Fibroblast of the aortic adventitia (primary cell): ENCODE measurements around the gene SH3RF3. TPM values are rescaled to one million over a fixed set of nuclear protein-coding genes. Genes with fewer than 3 reads are reported as not detected.

Source experiments
- DNase-seq: peaks from one replicate; pipeline ENCODE4 v3.0.0-alpha.2; 2010; ENCODE audit warnings: low read depth
- H3K4me3 ChIP-seq: 2 replicates; pipeline ENCODE4 v1.5.1; 2011; ENCODE audit warnings: low read depth, mild to moderate bottlenecking, control low read depth, low read length, moderate library complexity
- total RNA-seq: library from RNA; depleted of rRNA; stranded (reverse); fragments of >200 nt; gene quantifications from 2 replicates; pipeline ENCODE4 v1.2.3, GENCODE V29; 2012; ENCODE audit warnings: low replicate concordance
- TF ChIP-seq, protein P1 (sequence below): IDR thresholded peaks from 2 replicates; pipeline ENCODE4 v1.5.1; 2011; ENCODE audit warnings: mild to moderate bottlenecking, low read length, control low read depth, inconsistent platforms; ENCODE audit not compliant: insufficient read depth

Gene SH3RF3
- total RNA-seq, 1 donor = 8.4 TPM

- no peak for DNase-seq
- no peak overlapping the region for H3K4me3 ChIP-seq
- TF ChIP-seq, protein P1, sequence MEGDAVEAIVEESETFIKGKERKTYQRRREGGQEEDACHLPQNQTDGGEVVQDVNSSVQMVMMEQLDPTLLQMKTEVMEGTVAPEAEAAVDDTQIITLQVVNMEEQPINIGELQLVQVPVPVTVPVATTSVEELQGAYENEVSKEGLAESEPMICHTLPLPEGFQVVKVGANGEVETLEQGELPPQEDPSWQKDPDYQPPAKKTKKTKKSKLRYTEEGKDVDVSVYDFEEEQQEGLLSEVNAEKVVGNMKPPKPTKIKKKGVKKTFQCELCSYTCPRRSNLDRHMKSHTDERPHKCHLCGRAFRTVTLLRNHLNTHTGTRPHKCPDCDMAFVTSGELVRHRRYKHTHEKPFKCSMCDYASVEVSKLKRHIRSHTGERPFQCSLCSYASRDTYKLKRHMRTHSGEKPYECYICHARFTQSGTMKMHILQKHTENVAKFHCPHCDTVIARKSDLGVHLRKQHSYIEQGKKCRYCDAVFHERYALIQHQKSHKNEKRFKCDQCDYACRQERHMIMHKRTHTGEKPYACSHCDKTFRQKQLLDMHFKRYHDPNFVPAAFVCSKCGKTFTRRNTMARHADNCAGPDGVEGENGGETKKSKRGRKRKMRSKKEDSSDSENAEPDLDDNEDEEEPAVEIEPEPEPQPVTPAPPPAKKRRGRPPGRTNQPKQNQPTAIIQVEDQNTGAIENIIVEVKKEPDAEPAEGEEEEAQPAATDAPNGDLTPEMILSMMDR = no peak
Observed at GRCh38 chr2:109085912-109086742, 42.9 kb upstream of the SH3RF3 start.

DNA sequence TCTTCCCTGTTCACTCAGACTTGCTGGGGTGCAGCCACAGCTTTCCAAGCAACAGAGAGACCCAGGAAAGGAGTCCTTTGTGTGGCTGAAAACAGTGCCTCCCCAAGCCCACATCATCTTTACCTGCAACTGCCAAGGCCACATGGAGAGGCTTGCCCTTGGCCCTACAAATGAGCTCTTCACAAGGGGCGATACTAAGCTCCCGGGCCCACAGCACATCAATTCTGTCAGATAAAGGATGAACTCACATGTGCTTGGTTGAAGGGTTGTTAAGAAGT lies 42.3 kb upstream of the SH3RF3 start:
- DNase-seq = no peak
- TF ChIP-seq, protein P1 = no peak
- no peak overlapping the region for H3K4me3 ChIP-seq

DNA sequence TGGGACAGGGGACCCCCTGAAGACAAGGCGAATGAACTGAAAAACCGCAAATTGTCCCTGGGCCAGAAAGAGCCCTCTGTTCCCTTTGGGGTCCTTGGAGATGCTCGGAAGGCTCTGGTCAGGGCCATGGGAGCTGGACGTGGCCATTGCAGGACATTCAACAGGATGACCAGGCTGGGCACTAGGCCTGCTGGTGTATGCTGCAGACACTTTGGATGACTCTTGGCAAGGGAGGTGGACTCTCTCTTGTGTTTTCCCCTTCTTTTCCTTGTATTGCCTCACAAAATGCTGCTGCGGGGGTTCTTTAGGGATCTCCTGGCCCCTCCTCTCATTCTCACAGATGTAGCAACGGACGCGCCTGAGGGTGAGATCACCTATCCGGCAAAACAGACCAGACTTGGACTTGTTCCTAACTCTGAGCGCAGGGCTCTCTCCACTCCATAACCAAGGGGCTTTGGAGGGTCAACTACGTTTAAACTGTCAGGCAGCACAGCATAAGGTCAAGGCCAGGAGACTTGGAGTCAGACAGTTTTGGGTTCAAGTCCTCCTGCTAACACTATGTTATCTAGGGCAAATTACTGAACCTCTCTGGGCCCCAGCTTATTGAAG lies 41.8 kb upstream of the SH3RF3 start:
- DNase-seq = no peak
- TF ChIP-seq, protein P1 = no peak
- no peak overlapping the region for H3K4me3 ChIP-seq

- no peak overlapping the region for H3K4me3 ChIP-seq
- TF ChIP-seq, protein P1 = no peak
- peak; percentile 30 for DNase-seq
Observed at GRCh38 chr2:109089602-109090300, 39.3 kb upstream of the SH3RF3 start.

DNA sequence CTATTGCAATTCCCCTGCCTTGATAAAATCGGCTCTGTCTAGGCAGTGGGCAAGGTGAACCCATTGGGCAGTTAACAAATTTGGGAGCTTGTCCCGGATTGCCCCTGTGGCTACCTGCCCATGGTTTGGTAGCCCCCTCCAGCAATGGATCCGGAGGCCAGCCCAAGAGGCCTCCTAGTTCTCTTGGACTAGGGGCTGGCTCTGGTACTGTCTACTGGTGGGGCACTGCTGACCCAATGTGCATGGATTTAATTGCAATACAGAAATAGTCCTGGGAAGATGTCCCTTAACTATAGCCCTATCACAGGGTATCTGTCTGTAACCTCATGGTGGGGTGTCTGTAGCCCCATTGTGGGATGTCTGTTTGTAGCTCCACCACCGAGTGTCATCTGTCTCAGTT lies 37.5 kb upstream of the SH3RF3 start:
- no peak for DNase-seq
- TF ChIP-seq, protein P1 = no peak
- H3K4me3 ChIP-seq = no peak overlapping the region

GRCh38 chr2:109094144-109094543 lies 34.9 kb upstream of the SH3RF3 start:
- TF ChIP-seq, protein P1 = no peak
- DNase-seq = no peak

More at GRCh38 chr2:109094144-109094543, 34.9 kb upstream of the SH3RF3 start:
- no peak overlapping the region for H3K4me3 ChIP-seq
